BE2C (cell line): ENCODE results near the gene EEPD1.

Experiments used
- DNase-seq: peaks from one replicate; pipeline ENCODE4 v3.0.0-alpha.2; 2020
- H3K27me3 ChIP-seq: fragments of 250-450 bp; sonication (Bioruptor Pico); 2 replicates; pipeline ENCODE4 v1.5.1; 2020; ENCODE audit warnings: mild to moderate bottlenecking
- H3K36me3 ChIP-seq: fragments of 250-450 bp; sonication (Bioruptor Pico); 2 replicates; pipeline ENCODE4 v1.5.1; 2020; ENCODE audit warnings: mild to moderate bottlenecking
- H3K4me1 ChIP-seq: fragments of 250-450 bp; sonication (Bioruptor Pico); 2 replicates; pipeline ENCODE4 v1.5.1; 2020
- H3K4me3 ChIP-seq: 2 replicates; pipeline ENCODE4 v1.5.1; 2011; ENCODE audit warnings: low read depth, low read length
- H3K9me3 ChIP-seq: fragments of 250-450 bp; sonication (Bioruptor Pico); 2 replicates; pipeline ENCODE4 v1.5.1; 2020
- TF ChIP-seq, protein P1 (sequence below): IDR thresholded peaks from 2 replicates; pipeline ENCODE4 v1.5.1; 2012; ENCODE audit warnings: mild to moderate bottlenecking, low read depth, low read length

EEPD1 gene

GRCh38 chr7:36128448-36129047, 24.5 kb upstream of the EEPD1 start:
- H3K9me3 ChIP-seq: no peaks in the 10 kb centered on the region
- no peaks in the 10 kb centered on the region for H3K36me3 ChIP-seq
- TF ChIP-seq, protein P1, sequence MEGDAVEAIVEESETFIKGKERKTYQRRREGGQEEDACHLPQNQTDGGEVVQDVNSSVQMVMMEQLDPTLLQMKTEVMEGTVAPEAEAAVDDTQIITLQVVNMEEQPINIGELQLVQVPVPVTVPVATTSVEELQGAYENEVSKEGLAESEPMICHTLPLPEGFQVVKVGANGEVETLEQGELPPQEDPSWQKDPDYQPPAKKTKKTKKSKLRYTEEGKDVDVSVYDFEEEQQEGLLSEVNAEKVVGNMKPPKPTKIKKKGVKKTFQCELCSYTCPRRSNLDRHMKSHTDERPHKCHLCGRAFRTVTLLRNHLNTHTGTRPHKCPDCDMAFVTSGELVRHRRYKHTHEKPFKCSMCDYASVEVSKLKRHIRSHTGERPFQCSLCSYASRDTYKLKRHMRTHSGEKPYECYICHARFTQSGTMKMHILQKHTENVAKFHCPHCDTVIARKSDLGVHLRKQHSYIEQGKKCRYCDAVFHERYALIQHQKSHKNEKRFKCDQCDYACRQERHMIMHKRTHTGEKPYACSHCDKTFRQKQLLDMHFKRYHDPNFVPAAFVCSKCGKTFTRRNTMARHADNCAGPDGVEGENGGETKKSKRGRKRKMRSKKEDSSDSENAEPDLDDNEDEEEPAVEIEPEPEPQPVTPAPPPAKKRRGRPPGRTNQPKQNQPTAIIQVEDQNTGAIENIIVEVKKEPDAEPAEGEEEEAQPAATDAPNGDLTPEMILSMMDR: peak; percentile 75
- no peaks in the 10 kb centered on the region for H3K4me1 ChIP-seq
- peak; percentile 75 for DNase-seq
- H3K27me3 ChIP-seq: no peaks in the 10 kb centered on the region
- peak overlapping the region; percentile 52 for H3K4me3 ChIP-seq

- TF ChIP-seq, protein P1: no peak
- no peaks in the 10 kb centered on the region for H3K27me3 ChIP-seq
- no peaks in the 10 kb centered on the region for H3K9me3 ChIP-seq
- no peak for DNase-seq
- H3K4me1 ChIP-seq: no peaks in the 10 kb centered on the region
- H3K36me3 ChIP-seq: no peaks in the 10 kb centered on the region
- no peak overlapping the region for H3K4me3 ChIP-seq
These were observed 24.0 kb upstream of the EEPD1 start for GRCh38 chr7:36129048-36129534.

GRCh38 chr7:36130236-36130945, 22.7 kb upstream of the EEPD1 start:
- Histone ChIP-seq H3K4me1 (no peaks in the 10 kb centered on the region), H3K36me3 (no peaks in the 10 kb centered on the region), H3K27me3 (no peaks in the 10 kb centered on the region), H3K4me3 (no peak overlapping the region), H3K9me3 (no peaks in the 10 kb centered on the region)
- TF ChIP-seq, protein P1: no peak
- no peak for DNase-seq

DNA sequence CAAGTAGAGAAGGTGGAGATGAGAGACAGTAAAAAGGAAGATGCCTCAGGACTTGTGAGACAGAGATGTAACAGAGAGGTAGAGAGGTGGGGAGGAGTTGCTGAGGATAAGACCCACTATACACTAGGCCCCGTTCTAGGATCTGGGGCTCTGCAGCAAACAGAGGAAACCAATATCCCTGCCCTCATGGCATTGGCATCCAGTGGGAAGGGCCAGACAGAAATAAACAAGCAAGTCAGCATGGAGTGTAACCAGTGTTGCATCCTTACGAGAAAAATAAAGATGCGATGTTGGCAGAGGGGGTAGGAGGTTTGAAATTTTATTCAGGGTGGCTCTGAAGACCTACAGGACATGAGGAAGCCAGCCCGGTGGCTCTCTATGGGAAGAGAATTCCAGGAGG, 22.0 kb upstream of the EEPD1 start:
- Histone ChIP-seq H3K4me3 (no peak overlapping the region), H3K27me3 (no peaks in the 10 kb centered on the region)
- TF ChIP-seq, protein P1: no peak

GRCh38 chr7:36131499-36131898, 21.6 kb upstream of the EEPD1 start:
- no peak overlapping the region for H3K4me3 ChIP-seq
- H3K4me1 ChIP-seq: no peaks in the 10 kb centered on the region
- TF ChIP-seq, protein P1: no peak

More for the DNA sequence above, 22.0 kb upstream of the EEPD1 start:
- Histone ChIP-seq H3K36me3 (no peaks in the 10 kb centered on the region), H3K4me1 (no peaks in the 10 kb centered on the region), H3K9me3 (no peaks in the 10 kb centered on the region)
- no peak for DNase-seq

GRCh38 chr7:36132012-36132411, 21.0 kb upstream of the EEPD1 start:
- TF ChIP-seq, protein P1: no peak

More at GRCh38 chr7:36131499-36131898, 21.6 kb upstream of the EEPD1 start:
- no peaks in the 10 kb centered on the region for H3K9me3 ChIP-seq
- H3K27me3 ChIP-seq: no peaks in the 10 kb centered on the region
- no peak for DNase-seq
- no peaks in the 10 kb centered on the region for H3K36me3 ChIP-seq

More at GRCh38 chr7:36132012-36132411, 21.0 kb upstream of the EEPD1 start:
- no peak for DNase-seq
- H3K36me3 ChIP-seq: no peaks in the 10 kb centered on the region
- no peak overlapping the region for H3K4me3 ChIP-seq
- H3K4me1 ChIP-seq: no peaks in the 10 kb centered on the region
- H3K27me3 ChIP-seq: no peaks in the 10 kb centered on the region
- H3K9me3 ChIP-seq: no peaks in the 10 kb centered on the region
